Measurements from ENCODE around the gene SNPH.

DNA sequence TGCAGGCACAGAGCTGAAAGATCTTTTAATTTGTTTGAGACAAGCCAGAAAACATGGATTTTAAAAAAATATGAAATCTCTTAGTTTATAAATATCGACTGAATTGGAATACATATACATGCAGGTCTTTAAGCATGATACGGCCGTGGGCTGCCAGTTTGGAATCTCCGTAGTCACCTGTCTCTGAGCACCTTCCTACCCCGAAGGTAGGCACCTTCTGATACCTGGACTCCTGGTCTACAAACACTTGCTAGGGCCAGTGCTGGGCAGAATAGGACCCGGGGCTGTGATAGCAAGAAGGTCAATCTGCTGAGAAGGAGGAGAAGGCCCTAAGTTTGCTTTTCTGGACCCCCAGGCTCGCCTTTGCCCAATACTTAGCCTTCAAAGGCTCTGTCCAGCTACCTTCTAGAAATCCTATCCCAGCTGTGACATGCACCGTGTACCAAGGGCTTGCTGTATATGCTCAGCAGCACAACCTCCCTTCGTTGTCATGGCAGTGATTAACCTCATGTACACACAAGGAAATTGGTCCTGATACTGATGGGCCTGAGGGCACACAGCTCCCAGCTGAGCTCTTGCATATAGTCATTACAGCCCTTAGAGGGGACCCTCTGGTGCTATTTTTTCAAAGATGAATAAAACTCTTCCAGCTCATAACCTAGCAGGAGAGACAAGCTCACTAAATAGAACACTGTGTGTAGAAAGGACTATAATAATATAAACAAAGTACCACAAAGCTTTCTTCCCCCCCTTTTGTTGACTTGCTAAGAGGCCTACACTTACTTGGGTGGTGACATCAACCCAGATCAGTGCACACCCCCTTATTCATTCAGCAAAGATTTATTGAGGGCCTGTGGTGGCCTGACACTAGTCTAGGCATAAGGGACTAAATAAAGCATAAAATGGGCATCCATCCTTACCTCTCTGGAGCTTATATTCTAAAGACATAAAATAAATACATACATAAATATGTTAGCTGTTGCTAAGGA is 17.7 kb downstream of the SNPH start:
- TF ChIP-seq EZH2phosphoT487 (IDR thresholded peaks at IDR 0.05; ENCODE audit: insufficient read depth, low read depth) (no peak), EZH2 (IDR thresholded peaks at IDR 0.05; ENCODE audit: insufficient read depth, poor library complexity, severe bottlenecking) (no peak)

Data from GM23248 (cell line).